T-cell (primary cell): Measurements from ENCODE around the gene HAUS8. TPM values are rescaled to one million over a fixed set of nuclear protein-coding genes. Genes with fewer than 3 reads are reported as not detected.

Experiments used
- ATAC-seq, 4 experiments: fragments of 200-7000 bp in 3 of 4; fragments of 150-1000 bp in 1 of 4; cut with Tn5 transposase; replicated peaks in 1 of 4; 1 replicate in 3 of 4; 2 replicates in 1 of 4; pipeline ENCODE4 v1.10.0; 2021; ENCODE audit warnings: moderate library complexity in 3 of 4, mild to moderate bottlenecking in 2 of 4, moderate number of reproducible peaks in 1 of 4
- CTCF ChIA-PET, 2 donors: fragments of 300-600 bp; sonication (Branson Sonifier 250); formaldehyde crosslinking; loops; one replicate each; lab custom pipeline; 2022; ENCODE audit warnings: antibody characterized with exemption in 2 of 2; lab: Charles Lee
- POLR2A ChIA-PET, 2 donors: fragments of 300-600 bp; sonication (Branson Sonifier 250); formaldehyde crosslinking; loops; one replicate each; lab custom pipeline; 2022; ENCODE audit warnings: antibody characterized with exemption in 2 of 2; lab: Charles Lee
- DNase-seq, 35 experiments: peaks; one replicate each; pipeline versions ENCODE4 v3.0.0 to v3.0.0-alpha.2; 2013 to 2023
- H3K27ac ChIP-seq: one replicate; pipeline ENCODE4 v1.5.1; 2013; ENCODE audit warnings: low read length
- H3K27me3 ChIP-seq, 2 experiments: replicated peaks in 1 of 2; 1 replicate in 1 of 2; 2 replicates in 1 of 2; pipeline versions ENCODE4 v1.6.1 to v1.7.0; 2013; ENCODE audit warnings: low read length in 1 of 2, mixed read lengths in 1 of 2; ENCODE audit not compliant: control insufficient read depth in 2 of 2, insufficient read depth in 2 of 2; ENCODE audit errors: extremely low read depth in 1 of 2
- H3K36me3 ChIP-seq, 2 donors: 1 replicate in 1 of 2; 2 replicates in 1 of 2; pipeline versions ENCODE4 v1.6.1 to v1.7.0; 2013; ENCODE audit warnings: low read length in 1 of 2; ENCODE audit not compliant: control insufficient read depth in 2 of 2, insufficient read depth in 1 of 2; ENCODE audit errors: extremely low read depth in 1 of 2
- H3K4me1 ChIP-seq, 2 experiments: 1 replicate in 1 of 2; 2 replicates in 1 of 2; pipeline versions ENCODE4 v1.6.1 to v1.7.0; 2013; ENCODE audit warnings: low read length in 2 of 2, mixed read lengths in 1 of 2; ENCODE audit not compliant: insufficient read depth in 2 of 2, control insufficient read depth in 1 of 2; ENCODE audit errors: extremely low read depth in 1 of 2
- H3K4me3 ChIP-seq, 2 donors: 1 replicate in 1 of 2; 2 replicates in 1 of 2; pipeline versions ENCODE4 v1.5.1 to v1.7.0; 2013; ENCODE audit warnings: mild to moderate bottlenecking in 2 of 2, low read length in 1 of 2, moderate library complexity in 1 of 2; ENCODE audit not compliant: control insufficient read depth in 1 of 2; ENCODE audit errors: extremely low read depth in 1 of 2
- H3K9me3 ChIP-seq: 2 replicates; pipeline ENCODE4 v1.7.0; 2013
- H3K27ac Mint-ChIP-seq, 2 donors: one replicate each; pipeline ENCODE4 v1.8.0; 2020 to 2021; ENCODE audit warnings: mild to moderate bottlenecking in 2 of 2, mixed read lengths in 2 of 2
- H3K27me3 Mint-ChIP-seq, 2 donors: one replicate each; pipeline ENCODE4 v1.8.0; 2021 to 2022; ENCODE audit warnings: mixed read lengths in 2 of 2
- H3K36me3 Mint-ChIP-seq: one replicate; pipeline ENCODE4 v1.8.0; 2021; ENCODE audit warnings: mixed read lengths
- H3K4me1 Mint-ChIP-seq, 3 donors: one replicate each; pipeline ENCODE4 v1.8.0; 2020 to 2022; ENCODE audit warnings: mixed read lengths in 3 of 3, mild to moderate bottlenecking in 1 of 3
- H3K4me3 Mint-ChIP-seq, 3 donors: one replicate each; pipeline ENCODE4 v1.8.0; 2020 to 2022; ENCODE audit warnings: mild to moderate bottlenecking in 3 of 3, mixed read lengths in 3 of 3, moderate library complexity in 3 of 3
- H3K9me3 Mint-ChIP-seq, 3 donors: one replicate each; pipeline ENCODE4 v1.8.0; 2020 to 2022; ENCODE audit warnings: mixed read lengths in 3 of 3
- whole genome bisulfite sequencing: methylation state at CpG from one replicate; pipeline ENCODE4 v1.1.5; 2013; ENCODE audit warnings: missing lambda C conversion rate; ENCODE audit not compliant: insufficient coverage; 5-methylcytosine and 5-hydroxymethylcytosine counted together
- total RNA-seq, 35 experiments: library from RNA in 6 of 35; stranded (reverse) in 6 of 35; fragments of 120-200 nt in 1 of 35; gene quantifications; one replicate each; pipeline versions ENCODE4 v1.2.1 to v1.2.4 and lab custom pipeline; 2013 to 2026

HAUS8 gene, protein sequence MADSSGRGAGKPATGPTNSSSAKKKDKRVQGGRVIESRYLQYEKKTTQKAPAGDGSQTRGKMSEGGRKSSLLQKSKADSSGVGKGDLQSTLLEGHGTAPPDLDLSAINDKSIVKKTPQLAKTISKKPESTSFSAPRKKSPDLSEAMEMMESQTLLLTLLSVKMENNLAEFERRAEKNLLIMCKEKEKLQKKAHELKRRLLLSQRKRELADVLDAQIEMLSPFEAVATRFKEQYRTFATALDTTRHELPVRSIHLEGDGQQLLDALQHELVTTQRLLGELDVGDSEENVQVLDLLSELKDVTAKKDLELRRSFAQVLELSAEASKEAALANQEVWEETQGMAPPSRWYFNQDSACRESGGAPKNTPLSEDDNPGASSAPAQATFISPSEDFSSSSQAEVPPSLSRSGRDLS
- 10 to 100 TPM; 16.6 to 20.4 (median 19.3) TPM for total RNA-seq
- 8.2 TPM for total RNA-seq (2013)
- total RNA-seq (lab: John Stamatoyannopoulos, UW) = 6.8 to 20.4 (median 11.6) reads per million in 29 experiments

DNA sequence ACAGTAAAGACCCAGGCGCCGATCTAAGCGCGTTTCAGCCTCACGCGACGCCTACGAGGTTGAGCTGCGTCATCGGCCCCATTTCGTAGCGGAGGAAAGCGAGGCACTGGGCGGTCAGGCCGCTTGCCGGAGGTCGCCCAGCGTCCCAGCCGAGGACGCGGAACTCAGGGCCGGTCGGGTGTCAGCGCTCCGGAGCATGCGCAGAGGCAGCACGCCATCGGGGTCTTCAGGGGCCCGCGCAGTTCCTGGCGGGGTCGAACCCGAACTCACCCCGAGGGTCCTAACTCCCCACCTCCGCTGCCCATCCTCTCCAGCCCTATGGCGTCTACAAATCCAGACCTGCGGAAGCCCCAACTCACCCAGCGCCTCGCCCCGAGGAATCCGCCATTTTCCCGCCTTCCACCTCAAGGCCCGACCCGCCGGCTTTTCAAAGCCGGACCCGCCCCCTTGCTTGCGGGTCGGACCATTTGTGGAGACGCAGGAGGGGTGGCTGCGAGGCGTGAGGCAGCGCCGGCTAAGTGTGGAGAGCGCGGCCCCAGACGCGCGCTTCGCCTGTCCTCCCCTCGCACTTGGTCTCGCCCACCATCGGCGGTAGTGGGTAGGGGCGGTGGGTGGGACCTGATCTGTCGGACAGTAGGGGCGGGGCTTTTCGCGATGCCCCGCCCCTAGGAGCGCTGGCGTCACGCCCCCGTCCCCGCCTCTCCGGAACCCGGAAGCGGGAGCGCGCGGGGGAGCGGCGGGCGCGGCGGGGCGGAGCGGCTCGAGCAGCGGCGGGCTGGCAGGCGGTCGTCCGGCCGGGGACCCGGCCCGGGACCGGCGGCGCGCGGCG is at the start of gene HAUS8, which contains the start of gene MYO9B:
TSS of gene HAUS8 (minus strand) at position 418 of the 829 bp plus-strand sequence. CDS start at position 388, 30 bp downstream.
TSS of gene MYO9B (plus strand) at position 743 of the 829 bp plus-strand sequence. CDS start 25,941 bp downstream, outside the sequence.
- peak within 1 kb of the TSS; percentile 74 to 97 for H3K4me3 ChIP-seq
- H3K9me3 ChIP-seq = no peaks in the 10 kb centered on the region
- peaks cover 7 to 12% of the 10 kb centered on the region in 2 donors for H3K36me3 ChIP-seq
- peak within 1 kb of the TSS; percentile 68 for H3K27ac ChIP-seq
- Mint-ChIP-seq H3K9me3 (no peaks in the 10 kb centered on the region), H3K27me3 (no peaks in the 10 kb centered on the region), H3K27ac (peak within 1 kb of the TSS; percentile 96 to 97), H3K4me3 (peak within 1 kb of the TSS; percentile 96 to 99 (median 98)), H3K36me3 (peaks cover 6% of the 10 kb centered on the region), H3K4me1 (peaks cover 55 to 69% (median 66%) of the 10 kb centered on the region in 3 donors)
- H3K27me3 ChIP-seq = no peaks in the 10 kb centered on the region
- peaks cover 22 to 64% of the 10 kb centered on the region in 2 experiments for H3K4me1 ChIP-seq
- ATAC-seq (peak; percentile 89 to 94 (median 93)), DNase-seq (peak; percentile 98 to 100 (median 99))
- ChIA-PET POLR2A (interaction anchor here (0.6 to 0.8 kb wide), 3 partner anchors 51 to 192 kb away, joined by 3 to 5 read pairs (median 5); no protein-coding TSS in a partner anchor), CTCF (interaction anchor here (0.6 to 1.6 kb wide), 3 partner anchors 50 to 999 kb away, joined by 3 to 9 read pairs (median 3); partner anchors contain the start of gene TPM4 (in 1 of the 2))
- WGBS = under 1% methylated on average over 98 of the region's 103 CpGs

DNA sequence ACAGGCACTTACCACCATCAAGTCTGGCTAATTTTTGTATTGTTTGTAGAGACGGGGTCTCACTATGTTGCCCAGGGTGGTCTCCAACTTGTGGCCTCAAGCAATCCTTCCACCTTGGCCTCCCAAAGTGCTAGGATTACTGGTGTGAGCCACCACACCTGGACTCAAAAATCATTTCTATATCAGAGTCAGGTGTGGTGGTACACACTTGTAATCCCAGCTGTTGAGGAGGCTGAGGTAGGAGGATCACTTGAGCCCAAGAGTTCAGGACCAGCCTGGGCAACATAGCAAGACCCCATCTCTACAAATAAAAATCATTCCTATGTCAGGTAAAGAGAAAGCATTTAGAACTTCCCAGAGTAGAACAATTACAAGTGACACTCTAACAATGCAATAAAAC is 48.8 kb upstream of the HAUS8 start:
- POLR2A ChIA-PET = interaction anchor here in 1 of 2 donors (0.6 kb wide), 1 partner anchor 40 kb away, joined by 6 read pairs; no protein-coding TSS in a partner anchor

GRCh38 chr19:17123041-17123440 is 47.8 kb upstream of the HAUS8 start:
- CTCF ChIA-PET = no interaction called here
- no peaks in the 10 kb centered on the region for H3K27me3 Mint-ChIP-seq
- Histone ChIP-seq H3K27ac (peak overlapping the region; percentile 35), H3K4me3 (no peak overlapping the region), H3K36me3 (peaks cover 10 to 11% of the 10 kb centered on the region in 2 donors), H3K9me3 (no peaks in the 10 kb centered on the region), H3K27me3 (no peaks in the 10 kb centered on the region), H3K4me1 (peaks cover 21 to 67% of the 10 kb centered on the region in 2 experiments)
- ATAC-seq (no peak), DNase-seq (no peak)
- peaks cover 48 to 62% (median 51%) of the 10 kb centered on the region in 3 donors for H3K4me1 Mint-ChIP-seq
- H3K36me3 Mint-ChIP-seq = peaks cover 19% of the 10 kb centered on the region
- no peak overlapping the region for H3K4me3 Mint-ChIP-seq
- POLR2A ChIA-PET = no interaction called here
- H3K9me3 Mint-ChIP-seq = no peaks in the 10 kb centered on the region
- H3K27ac Mint-ChIP-seq = peak overlapping the region in 1 of 2 donors; percentile 26
- no CpG with 5 or more reads among the region's 2 CpGs for WGBS

More for the DNA sequence above, 48.8 kb upstream of the HAUS8 start:
- Histone ChIP-seq H3K4me3 (no peak overlapping the region), H3K4me1 (peaks cover 21 to 77% of the 10 kb centered on the region in 2 experiments), H3K36me3 (peaks cover 9% of the 10 kb centered on the region in 2 donors), H3K9me3 (no peaks in the 10 kb centered on the region), H3K27me3 (no peaks in the 10 kb centered on the region), H3K27ac (peak overlapping the region; percentile 96)
- Mint-ChIP-seq H3K27ac (peak overlapping the region; percentile 99), H3K4me3 (peak overlapping the region in 1 of 3 donors; percentile 92), H3K9me3 (no peaks in the 10 kb centered on the region), H3K27me3 (no peaks in the 10 kb centered on the region), H3K4me1 (peaks cover 48 to 68% (median 51%) of the 10 kb centered on the region in 3 donors), H3K36me3 (peaks cover 16% of the 10 kb centered on the region)
- DNase-seq (no peak), ATAC-seq (no peak)
- CTCF ChIA-PET = interaction anchor here in 1 of 2 donors (0.7 kb wide), 1 partner anchor 1302 kb away, joined by 6 read pairs; no protein-coding TSS in a partner anchor
- no CpG with 5 or more reads among the region's 1 CpG for WGBS

DNA sequence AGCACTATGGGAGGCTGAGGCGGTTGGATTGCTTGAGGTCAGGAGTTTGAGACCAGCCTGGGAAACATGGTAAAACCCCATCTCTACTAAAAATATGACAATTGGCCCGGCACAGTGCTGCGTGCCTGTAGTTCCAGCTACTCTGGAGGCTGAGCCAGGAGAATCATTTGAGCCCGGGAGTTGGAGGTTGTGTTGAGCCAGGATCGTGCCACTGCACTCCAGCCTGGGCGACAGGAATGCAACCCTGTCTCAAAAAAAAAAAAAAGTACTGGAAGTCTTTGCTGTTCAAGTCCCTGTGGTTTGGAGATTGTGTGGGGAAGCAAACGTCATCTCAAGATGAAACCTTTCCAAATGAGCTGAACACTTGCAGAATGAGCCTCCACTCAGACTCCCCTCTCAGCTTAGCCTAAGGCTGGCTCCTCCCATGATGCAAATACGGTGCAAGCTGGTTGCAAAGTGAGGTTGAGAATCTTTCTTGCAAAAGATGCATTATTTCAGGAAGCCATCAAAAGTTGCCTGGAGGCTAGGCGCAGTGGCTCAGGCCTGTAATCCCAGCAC is 46.6 kb upstream of the HAUS8 start:
- CTCF ChIA-PET = no interaction called here
- H3K27me3 ChIP-seq = no peaks in the 10 kb centered on the region
- Mint-ChIP-seq H3K27me3 (no peaks in the 10 kb centered on the region), H3K4me3 (no peak overlapping the region), H3K4me1 (peaks cover 37 to 50% (median 45%) of the 10 kb centered on the region in 3 donors), H3K36me3 (peaks cover 19% of the 10 kb centered on the region), H3K9me3 (no peaks in the 10 kb centered on the region), H3K27ac (peak overlapping the region in 1 of 2 donors; percentile 69)
- H3K4me1 ChIP-seq = peaks cover 20 to 55% of the 10 kb centered on the region in 2 experiments
- no peaks in the 10 kb centered on the region for H3K9me3 ChIP-seq
- no peak overlapping the region for H3K27ac ChIP-seq
- H3K36me3 ChIP-seq = peaks cover 10 to 11% of the 10 kb centered on the region in 2 donors
- WGBS = 98% methylated on average over 4 of the region's 9 CpGs
- no peak for ATAC-seq
- POLR2A ChIA-PET = no interaction called here
- no peak overlapping the region for H3K4me3 ChIP-seq
- no peak for DNase-seq

DNA sequence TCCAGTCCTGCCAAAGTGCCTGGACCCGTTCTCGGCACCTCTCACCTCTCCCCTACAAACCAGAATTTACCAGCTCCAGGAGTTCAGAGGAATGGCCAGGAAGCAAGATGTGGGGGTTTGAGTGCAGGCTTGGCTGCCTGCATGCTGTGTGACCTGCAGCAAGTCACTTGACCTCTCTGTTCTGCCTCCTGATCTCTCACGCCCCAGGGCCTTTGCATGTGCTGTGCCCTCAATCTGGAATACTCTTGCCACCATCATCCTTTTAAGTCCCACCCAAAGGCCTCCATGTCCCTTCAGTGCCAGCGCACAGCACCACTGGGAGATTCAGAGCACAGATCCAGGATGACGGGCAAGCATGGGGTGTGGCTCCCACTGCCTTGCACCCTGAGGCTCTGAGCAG is 43.7 kb upstream of the HAUS8 start:
- no peak overlapping the region for H3K27ac ChIP-seq
- ATAC-seq = no peak
- ChIA-PET CTCF (interaction anchor here in 1 of 2 donors (0.6 kb wide), 1 partner anchor 31 kb away, joined by 5 read pairs; no protein-coding TSS in a partner anchor), POLR2A (no interaction called here)
- no peak for DNase-seq
- peaks cover 0 to 35% of the 10 kb centered on the region in 2 experiments for H3K4me1 ChIP-seq
- Mint-ChIP-seq H3K36me3 (peaks cover 34% of the 10 kb centered on the region), H3K27me3 (no peaks in the 10 kb centered on the region), H3K9me3 (no peaks in the 10 kb centered on the region), H3K4me3 (no peak overlapping the region), H3K27ac (peak overlapping the region; percentile 43 to 55), H3K4me1 (peaks cover 18 to 31% (median 23%) of the 10 kb centered on the region in 3 donors)
- H3K36me3 ChIP-seq = peaks cover 11 to 27% of the 10 kb centered on the region in 2 donors
- H3K4me3 ChIP-seq = no peak overlapping the region
- no peaks in the 10 kb centered on the region for H3K9me3 ChIP-seq
- 94% methylated on average over 3 of the region's 5 CpGs for WGBS
- no peaks in the 10 kb centered on the region for H3K27me3 ChIP-seq
